GM12878 (cell line): ENCODE measurements around the gene GGCX. TPM values are rescaled to one million over a fixed set of nuclear protein-coding genes. Genes with fewer than 3 reads are reported as not detected.

Experiments used
- BMI1 ChIP-seq: fragments of 450-650 bp; IDR thresholded peaks from 2 replicates; pipeline ENCODE4 v1.6.1; 2016; ENCODE audit warnings: mild to moderate bottlenecking, moderate library complexity, borderline replicate concordance
- E4F1 ChIP-seq: fragments of 450-650 bp; IDR thresholded peaks from 2 replicates; pipeline ENCODE4 v1.6.1; 2018; ENCODE audit warnings: borderline replicate concordance, mild to moderate bottlenecking; ENCODE audit not compliant: partially characterized antibody
- EGR1 ChIP-seq, 2 experiments: IDR thresholded peaks; 1 replicate in 1 of 2; 2 replicates in 1 of 2; pipeline ENCODE4 v1.6.1; 2011 to 2012; ENCODE audit warnings: low read depth in 2 of 2, low read length in 2 of 2, borderline replicate concordance in 1 of 2, mild to moderate bottlenecking in 1 of 2, moderate library complexity in 1 of 2
- IRF5 ChIP-seq: fragments of 450-650 bp; IDR thresholded peaks from 2 replicates; pipeline ENCODE4 v1.6.1; 2017; ENCODE audit warnings: borderline replicate concordance
- KDM1A ChIP-seq: fragments of 200-600 bp; sonication (generic); IDR thresholded peaks from 2 replicates; pipeline ENCODE4 v1.6.1; 2016; ENCODE audit warnings: borderline replicate concordance
- NFXL1 ChIP-seq: fragments of 450-650 bp; IDR thresholded peaks from 2 replicates; pipeline ENCODE4 v1.6.1; 2017; ENCODE audit warnings: antibody characterized with exemption, mild to moderate bottlenecking, borderline replicate concordance
- NRF1 ChIP-seq: conservative IDR thresholded peaks from 2 replicates; pipeline ENCODE4 v1.6.1; 2011; ENCODE audit warnings: mild to moderate bottlenecking, low read depth, low read length, improper control_type of control experiment
- POLR2A ChIP-seq: IDR thresholded peaks from 2 replicates; pipeline ENCODE4 v1.6.1; 2011; ENCODE audit warnings: low read depth, mild to moderate bottlenecking, low read length
- POU2F2 ChIP-seq: IDR thresholded peaks from 3 replicates; pipeline ENCODE4 v1.6.1; 2011; ENCODE audit warnings: low read depth, mild to moderate bottlenecking, low read length, borderline replicate concordance
- SMARCA5 ChIP-seq: fragments of 450-650 bp; IDR thresholded peaks from 2 replicates; pipeline ENCODE4 v1.6.1; 2017; ENCODE audit warnings: mild to moderate bottlenecking
- SPI1 ChIP-seq: IDR thresholded peaks from 2 replicates; pipeline ENCODE4 v1.6.1; 2011; ENCODE audit warnings: low read depth, mild to moderate bottlenecking, low read length, moderate library complexity, borderline replicate concordance; ENCODE audit not compliant: insufficient read depth
- ZBTB11 ChIP-seq: fragments of 450-650 bp; formaldehyde crosslinking; IDR thresholded peaks from 2 replicates; pipeline ENCODE4 v1.5.0; 2022; ENCODE audit warnings: mild to moderate bottlenecking, missing genetic modification characterization
- ZNF592 ChIP-seq: fragments of 450-650 bp; IDR thresholded peaks from 2 replicates; pipeline ENCODE4 v1.6.1; 2017; ENCODE audit warnings: mild to moderate bottlenecking, moderate library complexity
- polyA plus RNA-seq, 11 experiments: library from polyadenylated mRNA; depleted of rRNA in 4 of 11; unstranded in 6 of 11; stranded (reverse) in 5 of 11; fragments of >200 nt; fragmentation: Nextera tagmentation in 4 of 11; fragmentation: Illumina TruSeq in 1 of 11; extraction: Ambion mirVana in 4 of 11; extraction: Trizol in 1 of 11; gene quantifications; 1 replicate in 1 of 11; 2 replicates in 10 of 11; pipeline versions ENCODE4 v1.2.1 to v1.2.3, GENCODE V29; 2011 to 2016; ENCODE audit warnings: inconsistent platforms in 2 of 11, missing spikeins in 2 of 11, low read depth in 1 of 11
- total RNA-seq, 4 experiments: library from RNA; depleted of rRNA in 3 of 4; stranded (reverse); fragments of >200 nt in 3 of 4; fragmentation: Illumina TruSeq in 1 of 4; extraction: Trizol in 1 of 4; gene quantifications; 2 replicates each; pipeline versions ENCODE4 v1.2.1 to v1.2.3, GENCODE V29; 2013 to 2021

GGCX gene
- total and polyA plus RNA-seq, 10 of the 15 experiments (the other 5 are each of a cell fraction or from before 2014, with no cell fraction given): 18.1 to 52.7 (median 25.0) TPM

GRCh38 chr2:85561280-85562212 is at the start of gene GGCX (continued):
- TF ChIP-seq ZNF592 (no peak), E4F1 (peak; percentile 99), NFXL1 (peak; percentile 87; the same call in 1 of the 2 replicates), BMI1 (no peak), POLR2A (peak; percentile 97), NRF1 (no peak), SMARCA5 (no peak), KDM1A (no peak), SPI1 (peak; percentile 31; the same call in 1 of the 2 replicates), IRF5 (no peak), POU2F2 (peak; percentile 77), ZBTB11 (CRISPR knock-in tag) (no peak), EGR1 (IDR thresholded peaks at IDR 0.05; ENCODE audit: borderline replicate concordance in 1 of 2, low read depth in 2 of 2, low read length in 2 of 2) (peak in 1 of 2 experiments; percentile 69; a peak in 1 of 3 replicates)
